GM12875 (cell line): ENCODE measurements around the gene TTC23L.

Experiments used
- H3K4me3 ChIP-seq: one replicate; pipeline ENCODE4 v1.5.1; 2011; ENCODE audit warnings: low read depth, low read length, control low read depth
- CTCF ChIP-seq: IDR thresholded peaks from 2 replicates; pipeline ENCODE4 v1.5.1; 2011; ENCODE audit warnings: low read depth, mild to moderate bottlenecking, control low read depth, inconsistent platforms, low read length, moderate library complexity, borderline replicate concordance; ENCODE audit not compliant: insufficient read depth

The TTC23L gene

DNA sequence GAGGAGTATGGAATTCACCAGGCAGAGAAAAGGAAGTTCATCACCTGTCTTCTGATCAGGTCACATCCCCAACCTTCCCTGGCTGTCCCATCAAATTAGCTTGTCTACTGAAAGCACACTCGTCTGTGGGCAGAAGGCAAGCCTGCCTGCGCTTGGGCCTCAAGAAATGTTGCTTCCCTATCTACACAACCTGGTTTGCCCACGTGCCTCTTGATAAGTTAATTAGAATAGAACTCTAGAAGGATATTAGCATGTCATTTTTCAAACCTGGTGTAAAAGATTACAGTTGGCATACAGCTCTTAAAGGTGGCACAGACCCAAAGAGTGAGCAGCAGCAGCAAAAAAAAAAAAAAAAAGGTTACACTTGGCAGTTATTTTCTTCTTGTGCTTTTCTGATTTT, 5.1 kb downstream of the TTC23L start:
- H3K4me3 ChIP-seq, result no peak overlapping the region
- TF ChIP-seq CTCF, result no peak

DNA sequence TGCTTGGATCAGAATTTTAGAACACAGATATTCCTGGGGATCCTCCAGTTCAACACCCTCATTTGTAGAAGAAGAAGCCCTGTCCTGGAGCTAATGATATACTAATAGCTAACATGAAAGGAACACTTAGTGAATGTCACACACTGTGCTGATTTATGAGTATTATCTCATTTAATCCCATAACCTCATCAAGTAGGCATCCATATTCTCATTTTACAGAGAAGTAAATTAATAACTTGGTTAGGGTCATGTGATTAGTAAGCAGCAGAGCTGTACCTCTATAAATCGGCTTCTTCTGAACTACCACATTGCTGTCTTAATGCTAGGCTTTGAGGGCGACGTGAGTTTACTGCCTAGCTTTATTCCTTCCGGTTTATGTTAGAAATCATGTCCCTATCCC, 6.0 kb downstream of the TTC23L start:
- no peak for TF ChIP-seq CTCF

DNA sequence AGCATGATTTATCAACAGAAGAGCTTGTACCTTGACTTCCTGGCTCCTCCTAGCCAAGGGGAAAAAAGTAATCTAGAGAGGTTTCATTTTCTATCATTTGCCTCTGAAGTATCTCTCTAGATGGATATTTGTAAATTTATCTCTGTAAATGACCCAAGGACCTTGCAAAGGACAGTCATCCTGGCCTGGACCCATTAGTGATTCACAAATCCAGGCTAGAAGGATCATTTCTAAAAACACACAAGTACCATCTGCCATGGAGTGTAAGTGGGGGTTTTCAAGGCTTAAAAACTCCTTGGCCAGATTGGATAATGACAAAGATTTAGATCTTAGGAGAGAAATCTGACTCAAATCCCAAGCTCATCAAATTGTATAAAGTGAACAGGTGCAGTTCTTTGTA, 8.1 kb downstream of the TTC23L start:
- no peak for TF ChIP-seq CTCF
- no peak overlapping the region for H3K4me3 ChIP-seq

More for the DNA sequence above, 6.0 kb downstream of the TTC23L start:
- no peak overlapping the region for H3K4me3 ChIP-seq

DNA sequence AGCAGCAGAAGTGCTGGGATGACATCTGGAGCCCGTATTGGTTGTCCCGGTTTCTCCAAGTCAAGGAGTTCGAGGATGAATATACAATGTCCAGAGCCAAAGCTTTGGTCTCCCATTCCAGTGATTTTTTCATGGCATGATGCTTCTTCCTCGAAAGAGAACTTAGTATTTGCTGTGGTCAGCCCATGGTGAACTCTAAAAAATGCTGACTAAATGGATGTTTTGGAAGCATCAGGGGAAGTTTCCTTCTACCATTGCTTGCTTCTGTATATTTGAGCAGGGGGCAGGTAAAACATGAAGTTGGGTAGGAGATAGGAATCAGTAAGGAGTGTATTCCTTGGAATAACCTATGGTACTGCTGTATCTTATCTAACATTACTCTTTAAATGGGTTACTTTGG, 8.6 kb downstream of the TTC23L start:
- H3K4me3 ChIP-seq, result no peak overlapping the region
- no peak for TF ChIP-seq CTCF

DNA sequence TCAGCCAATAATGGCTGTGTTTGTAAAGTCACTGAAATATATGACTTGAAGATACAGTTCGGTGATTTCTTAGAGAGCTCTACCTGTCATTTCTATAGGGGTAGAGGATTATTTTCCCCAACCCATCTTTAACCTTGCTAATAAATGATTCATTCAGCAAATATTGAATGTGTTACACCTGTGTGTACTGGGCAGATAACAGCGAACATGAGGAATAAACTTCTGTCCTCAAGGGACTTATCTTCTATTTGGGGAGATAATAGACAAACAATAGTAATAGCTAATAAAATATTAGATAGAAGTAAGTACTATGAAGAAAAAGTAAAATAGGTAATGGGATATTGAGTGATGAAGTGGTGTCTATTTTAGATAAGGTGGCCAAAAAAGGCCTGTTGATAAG, 9.3 kb downstream of the TTC23L start:
- H3K4me3 ChIP-seq, result no peak overlapping the region
- no peak for TF ChIP-seq CTCF

- TF ChIP-seq CTCF, result no peak
- no peak overlapping the region for H3K4me3 ChIP-seq
These were observed 10.3 kb downstream of the TTC23L start for GRCh38 chr5:34849253-34849652.

- no peak for TF ChIP-seq CTCF
- no peak overlapping the region for H3K4me3 ChIP-seq
These were observed 15.7 kb downstream of the TTC23L start for GRCh38 chr5:34854459-34855174.
